Colonic mucosa (tissue), 4 donors: ENCODE data around the gene EMC1. TPM values are rescaled to one million over a fixed set of nuclear protein-coding genes. Genes with fewer than 3 reads are reported as not detected.

Experiments used
- DNase-seq: peaks from one replicate; pipeline ENCODE4 v3.0.0-alpha.2; 2020
- H3K27ac ChIP-seq: fragments of 200-600 bp; one replicate; pipeline ENCODE4 v1.8.0; 2021
- H3K27me3 ChIP-seq: fragments of 200-600 bp; one replicate; pipeline ENCODE4 v1.8.0; 2021
- H3K36me3 ChIP-seq: fragments of 200-600 bp; one replicate; pipeline ENCODE4 v1.8.0; 2021
- H3K4me1 ChIP-seq: fragments of 200-600 bp; one replicate; pipeline ENCODE4 v1.8.0; 2021; ENCODE audit warnings: mild to moderate bottlenecking
- H3K4me3 ChIP-seq: fragments of 200-600 bp; one replicate; pipeline ENCODE4 v1.8.0; 2021
- H3K9ac ChIP-seq, 2 donors: one replicate each; pipeline ENCODE4 v1.7.0; 2013; ENCODE audit warnings: control low read depth in 2 of 2, low read depth in 2 of 2, low read length in 2 of 2
- H3K9me3 ChIP-seq: fragments of 200-600 bp; one replicate; pipeline ENCODE4 v1.8.0; 2021
- intact Hi-C: fragments of 100-400 bp; cut with DNase I; formaldehyde crosslinking; loops from one replicate; pipeline ENCODE4 v1.14.1; 2022
- total RNA-seq, 2 donors: library from RNA; stranded (reverse); fragmentation: NEBNext Ultra II Directional in 1 of 2; extraction: Animal tissue kit (Norgen Biotek cat#: 25700) in 1 of 2; gene quantifications; one replicate each; pipeline ENCODE4 v1.2.1, GENCODE V29; 2021
- TF ChIP-seq, protein P1 (sequence below): fragments of 200-600 bp; IDR thresholded peaks from one replicate; pipeline ENCODE4 v1.8.0; 2022; ENCODE audit warnings: antibody characterized with exemption, mild to moderate bottlenecking
- donor health status: healthy.
- donor health status: DM: no; HTN: no; CAD: no.
- donor health status: DM: no; HTN: no; CAD: no.

Gene EMC1
- total RNA-seq, 2 donors from 2014 or later = 35.3 to 51.1 TPM

DNA sequence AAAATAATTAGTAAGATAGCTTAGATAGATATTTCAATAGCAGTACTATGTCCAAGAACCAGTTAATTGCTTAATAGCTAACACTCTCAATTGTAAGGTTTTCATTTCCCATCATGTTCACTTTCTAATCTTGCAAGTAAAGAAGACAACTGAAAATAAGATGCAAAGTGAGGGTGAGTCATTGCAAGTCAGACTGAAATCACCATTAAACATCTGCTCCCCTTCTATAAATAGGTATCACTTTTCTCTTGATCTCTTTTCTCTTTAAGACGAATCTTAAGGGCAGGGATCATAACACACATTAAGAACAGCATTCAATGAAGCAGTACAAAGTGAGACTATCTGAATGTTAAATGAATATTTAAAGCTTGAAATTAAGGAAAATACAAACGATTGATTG is 81.7 kb downstream of the EMC1 start:
- no peaks in the 10 kb centered on the region for H3K9me3 ChIP-seq
- peaks cover 29% of the 10 kb centered on the region for H3K36me3 ChIP-seq
- TF ChIP-seq, protein P1, sequence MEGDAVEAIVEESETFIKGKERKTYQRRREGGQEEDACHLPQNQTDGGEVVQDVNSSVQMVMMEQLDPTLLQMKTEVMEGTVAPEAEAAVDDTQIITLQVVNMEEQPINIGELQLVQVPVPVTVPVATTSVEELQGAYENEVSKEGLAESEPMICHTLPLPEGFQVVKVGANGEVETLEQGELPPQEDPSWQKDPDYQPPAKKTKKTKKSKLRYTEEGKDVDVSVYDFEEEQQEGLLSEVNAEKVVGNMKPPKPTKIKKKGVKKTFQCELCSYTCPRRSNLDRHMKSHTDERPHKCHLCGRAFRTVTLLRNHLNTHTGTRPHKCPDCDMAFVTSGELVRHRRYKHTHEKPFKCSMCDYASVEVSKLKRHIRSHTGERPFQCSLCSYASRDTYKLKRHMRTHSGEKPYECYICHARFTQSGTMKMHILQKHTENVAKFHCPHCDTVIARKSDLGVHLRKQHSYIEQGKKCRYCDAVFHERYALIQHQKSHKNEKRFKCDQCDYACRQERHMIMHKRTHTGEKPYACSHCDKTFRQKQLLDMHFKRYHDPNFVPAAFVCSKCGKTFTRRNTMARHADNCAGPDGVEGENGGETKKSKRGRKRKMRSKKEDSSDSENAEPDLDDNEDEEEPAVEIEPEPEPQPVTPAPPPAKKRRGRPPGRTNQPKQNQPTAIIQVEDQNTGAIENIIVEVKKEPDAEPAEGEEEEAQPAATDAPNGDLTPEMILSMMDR = no peak
- intact Hi-C loops = no loop called here
- no peak for DNase-seq
- no peaks in the 10 kb centered on the region for H3K4me1 ChIP-seq
- H3K9ac ChIP-seq = no peak overlapping the region
- no peaks in the 10 kb centered on the region for H3K27me3 ChIP-seq
- no peak overlapping the region for H3K27ac ChIP-seq
- H3K4me3 ChIP-seq = no peak overlapping the region

DNA sequence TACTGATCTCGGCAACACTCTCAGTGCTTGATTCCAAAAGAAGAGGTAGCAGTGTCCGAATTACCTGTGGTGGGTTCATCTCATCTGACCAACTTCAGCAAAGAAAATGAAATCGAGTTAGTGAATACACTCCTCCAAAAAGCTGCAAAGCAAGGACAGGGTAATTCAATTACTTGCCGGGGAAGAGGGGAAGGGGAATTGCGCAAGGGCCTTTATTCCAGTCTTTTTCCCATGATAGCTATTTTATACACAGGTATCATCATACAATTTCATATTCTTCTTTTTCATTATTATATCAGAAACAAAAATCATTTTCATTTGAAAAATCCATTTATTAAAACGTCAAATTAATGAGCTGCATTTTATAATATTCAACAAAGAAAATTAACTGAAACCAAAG is 84.2 kb downstream of the EMC1 start:
- TF ChIP-seq, protein P1 = no peak
- intact Hi-C loops = no loop called here
- Histone ChIP-seq H3K36me3 (peaks cover 29% of the 10 kb centered on the region), H3K27ac (no peak overlapping the region), H3K9me3 (no peaks in the 10 kb centered on the region), H3K4me3 (no peak overlapping the region), H3K27me3 (no peaks in the 10 kb centered on the region), H3K9ac (no peak overlapping the region), H3K4me1 (no peaks in the 10 kb centered on the region)
- no peak for DNase-seq

DNA sequence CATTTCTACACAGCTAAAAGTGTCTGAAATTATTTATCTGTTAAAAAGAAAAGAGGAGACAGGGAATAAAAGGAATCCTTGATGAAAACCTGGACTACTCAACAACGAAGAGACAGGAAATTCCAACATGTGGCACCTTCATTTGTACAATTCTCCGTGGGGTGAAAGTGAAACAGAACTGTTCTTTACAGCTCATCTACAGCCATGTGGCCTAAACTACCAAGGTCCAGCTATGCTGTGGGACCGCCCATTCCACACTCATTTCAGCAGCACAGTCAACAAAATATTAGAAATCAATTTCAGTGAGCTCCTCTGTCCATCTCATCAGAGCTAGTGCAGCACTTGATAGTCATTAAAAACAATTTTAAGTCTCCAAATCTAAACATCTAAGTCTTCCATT is 85.3 kb downstream of the EMC1 start:
- Histone ChIP-seq H3K4me1 (no peaks in the 10 kb centered on the region), H3K27ac (no peak overlapping the region), H3K9me3 (no peaks in the 10 kb centered on the region), H3K36me3 (peaks cover 34% of the 10 kb centered on the region), H3K27me3 (no peaks in the 10 kb centered on the region), H3K4me3 (no peak overlapping the region), H3K9ac (no peak overlapping the region)
- intact Hi-C loops = no loop called here
- TF ChIP-seq, protein P1 = no peak
- no peak for DNase-seq

Other genes starting within 250 kb of the EMC1 start
- gene UBR4, start 41.3 kb downstream of the EMC1 start, total RNA-seq = 100 to 1,000 TPM in 1 of 2 donors, 10 to 100 TPM in 1; 97.7 to 114 TPM
- gene MRTO4, start 281 bp upstream of the EMC1 start, total RNA-seq = 10 to 100 TPM; 12.7 to 46.0 TPM
- 100 to 1,000 TPM in 1 of 2 donors, 10 to 100 TPM in 1; 97.0 to 119 TPM for gene AKR7A3, start 37.2 kb upstream of the EMC1 start, total RNA-seq
- 100 to 1,000 TPM; 112 to 129 TPM for gene AKR7A2, start 60.6 kb upstream of the EMC1 start, total RNA-seq
- 10 to 100 TPM; 10.6 to 13.1 TPM for gene SLC66A1, start 60.8 kb upstream of the EMC1 start, total RNA-seq
- gene CAPZB, start 234.0 kb upstream of the EMC1 start, total RNA-seq = 100 to 1,000 TPM; 397 to 407 TPM